WTC11 (cell line): ENCODE results near the gene PAPPA2.

Experiments used
- ATF1 ChIP-seq: sonication (generic); formaldehyde crosslinking; IDR thresholded peaks from 2 replicates; pipeline ENCODE4 v1.8.1; 2023; ENCODE audit warnings: mild to moderate bottlenecking, moderate library complexity, missing genetic modification reagents
- CTCF ChIP-seq: fragments of 200-600 bp; IDR thresholded peaks from 2 replicates; pipeline ENCODE4 v1.8.0; 2022; ENCODE audit warnings: antibody characterized with exemption

GRCh38 chr1:176791906-176792305 lies 328.9 kb downstream of the PAPPA2 start:
- TF ChIP-seq CTCF (no peak), ATF1 (CRISPR knock-in tag) (no peak)
